Neural progenitor cell (in vitro differentiated cells): ENCODE measurements around the gene CARD11.

Experiments
- EZH2 ChIP-seq: fragments of 200-600 bp; sonication (generic); IDR thresholded peaks from 2 replicates; pipeline ENCODE4 v1.6.1; 2017; ENCODE audit warnings: antibody characterized with exemption, mild to moderate bottlenecking, moderate library complexity
- TF ChIP-seq, protein P1 (sequence below): fragments of 200-600 bp; sonication (generic); IDR thresholded peaks from 2 replicates; pipeline ENCODE4 v1.5.1; 2017; ENCODE audit warnings: antibody characterized with exemption, mild to moderate bottlenecking

DNA sequence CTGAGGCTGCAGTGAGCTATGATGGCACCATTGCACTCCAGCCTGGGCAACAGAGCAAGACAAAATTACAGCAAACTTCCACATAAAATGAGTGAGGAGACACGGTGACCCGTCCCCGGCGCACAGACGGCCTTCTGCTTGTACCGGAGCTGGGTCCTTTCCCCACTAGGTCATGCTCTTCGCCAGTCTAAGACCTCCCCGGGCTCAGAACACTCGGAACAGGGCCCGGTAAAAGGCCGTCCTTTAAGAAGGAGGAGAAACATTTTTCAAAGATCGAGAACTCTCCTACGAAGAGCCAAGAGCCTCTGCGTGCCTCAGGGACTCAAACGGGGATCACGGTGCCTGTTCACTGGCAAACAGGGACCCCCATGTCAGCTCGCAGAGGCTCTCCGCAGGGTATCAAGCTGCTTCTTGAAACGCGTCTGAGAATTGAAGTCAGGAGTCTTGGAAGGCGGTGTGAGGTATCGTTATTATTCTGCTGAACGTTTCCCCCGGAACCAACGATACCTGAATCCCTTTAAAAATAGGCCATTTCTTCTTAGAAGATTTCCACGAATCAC is 9.0 kb downstream of the CARD11 start:
- TF ChIP-seq, protein P1, sequence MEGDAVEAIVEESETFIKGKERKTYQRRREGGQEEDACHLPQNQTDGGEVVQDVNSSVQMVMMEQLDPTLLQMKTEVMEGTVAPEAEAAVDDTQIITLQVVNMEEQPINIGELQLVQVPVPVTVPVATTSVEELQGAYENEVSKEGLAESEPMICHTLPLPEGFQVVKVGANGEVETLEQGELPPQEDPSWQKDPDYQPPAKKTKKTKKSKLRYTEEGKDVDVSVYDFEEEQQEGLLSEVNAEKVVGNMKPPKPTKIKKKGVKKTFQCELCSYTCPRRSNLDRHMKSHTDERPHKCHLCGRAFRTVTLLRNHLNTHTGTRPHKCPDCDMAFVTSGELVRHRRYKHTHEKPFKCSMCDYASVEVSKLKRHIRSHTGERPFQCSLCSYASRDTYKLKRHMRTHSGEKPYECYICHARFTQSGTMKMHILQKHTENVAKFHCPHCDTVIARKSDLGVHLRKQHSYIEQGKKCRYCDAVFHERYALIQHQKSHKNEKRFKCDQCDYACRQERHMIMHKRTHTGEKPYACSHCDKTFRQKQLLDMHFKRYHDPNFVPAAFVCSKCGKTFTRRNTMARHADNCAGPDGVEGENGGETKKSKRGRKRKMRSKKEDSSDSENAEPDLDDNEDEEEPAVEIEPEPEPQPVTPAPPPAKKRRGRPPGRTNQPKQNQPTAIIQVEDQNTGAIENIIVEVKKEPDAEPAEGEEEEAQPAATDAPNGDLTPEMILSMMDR = no peak
- no peak for TF ChIP-seq EZH2
